Lower leg skin (tissue), 3 donors: Measurements from ENCODE around the gene MRPS30.

Source experiments
- CTCF ChIP-seq, 3 donors: fragments of 450-650 bp; IDR thresholded peaks; one replicate each; pipeline ENCODE4 v1.5.1; 2016; ENCODE audit warnings: antibody characterized with exemption in 3 of 3, mild to moderate bottlenecking in 3 of 3, moderate library complexity in 2 of 3
- POLR2A ChIP-seq, 2 donors: fragments of 450-650 bp; IDR thresholded peaks; one replicate each; pipeline ENCODE4 v1.6.1; 2016 to 2017; ENCODE audit warnings: antibody characterized with exemption in 2 of 2, mild to moderate bottlenecking in 1 of 2, moderate library complexity in 1 of 2

- TF ChIP-seq POLR2A (IDR thresholded peaks at IDR 0.05), result no peak
- TF ChIP-seq CTCF (IDR thresholded peaks at IDR 0.05), result no peak
Observed at GRCh38 chr5:44844744-44845143, 36.0 kb downstream of the MRPS30 start.
